Activated naive CD4-positive, alpha-beta T cell (primary cell): ENCODE results near the gene ADAM8.
"Not testable (repeated sequence)": the region's sequence is repeated elsewhere in the genome, so short reads cannot be mapped to it uniquely, and the experiment has no call there.

Source experiments
- DNase-seq, 4 experiments: peaks; one replicate each; lab custom pipeline; 2025; lab: John Stamatoyannopoulos, UW

ADAM8 gene

DNA sequence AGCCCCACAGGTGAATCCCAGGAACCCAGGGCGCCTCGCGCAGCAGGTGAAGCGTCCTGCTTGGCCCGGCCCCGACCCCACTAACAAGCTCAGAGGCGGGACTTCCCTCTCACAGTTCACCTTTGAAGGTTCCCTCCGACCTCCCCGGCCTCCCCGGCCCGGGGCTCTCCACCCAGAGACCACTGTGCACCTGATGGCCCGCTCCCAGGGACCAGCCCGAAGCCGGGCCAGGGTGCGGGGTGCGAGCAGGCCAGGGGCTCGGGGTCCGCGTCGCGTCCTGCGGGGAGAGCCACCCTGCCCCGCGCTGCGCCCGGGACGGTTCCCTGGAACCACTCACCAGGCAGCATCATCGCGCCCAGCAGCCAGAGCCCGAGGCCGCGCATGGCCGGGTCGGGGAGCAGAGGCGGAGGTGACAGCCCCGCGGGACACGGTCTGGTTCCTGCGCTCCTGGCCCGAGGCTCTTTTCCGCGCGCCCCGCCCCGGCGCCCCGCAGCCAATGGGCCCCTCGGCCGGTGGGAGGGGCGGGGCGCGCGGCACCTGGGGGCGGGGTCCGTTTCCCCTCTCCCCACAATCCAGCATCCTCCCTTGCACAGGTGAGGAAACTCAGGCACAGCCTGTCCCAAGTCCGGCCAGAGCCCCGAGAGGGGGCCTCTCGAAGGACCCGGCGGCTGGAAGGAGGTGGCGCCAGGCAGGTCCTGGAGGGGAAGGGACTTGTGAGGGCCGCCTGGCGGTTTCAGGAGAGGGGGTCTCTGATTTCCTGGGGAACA, at the start of gene ADAM8:
Gene ADAM8 (minus strand): TSS at position 434 of the 767 bp plus-strand sequence. CDS start 51 bp downstream, at position 383.
- DNase-seq = peak in 2 of 4 experiments; percentile 28 to 65

DNA sequence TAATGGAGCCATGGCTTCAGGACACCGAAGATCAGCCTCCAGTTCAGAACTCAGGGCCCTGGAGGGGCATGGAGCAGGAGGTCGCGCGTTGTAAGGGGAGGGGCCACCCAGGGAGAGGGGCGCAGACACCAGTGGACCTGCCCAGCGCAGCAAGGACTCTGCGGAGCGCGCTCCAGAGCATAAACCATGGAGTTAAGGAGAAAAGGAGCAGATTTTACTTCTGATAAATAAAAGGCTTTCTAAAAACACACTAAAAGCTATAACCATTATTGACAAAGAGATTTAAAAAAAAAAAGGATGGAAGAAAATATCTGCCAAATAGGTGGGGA, 49.5 kb upstream of the ADAM8 start:
- DNase-seq = no peak

DNA sequence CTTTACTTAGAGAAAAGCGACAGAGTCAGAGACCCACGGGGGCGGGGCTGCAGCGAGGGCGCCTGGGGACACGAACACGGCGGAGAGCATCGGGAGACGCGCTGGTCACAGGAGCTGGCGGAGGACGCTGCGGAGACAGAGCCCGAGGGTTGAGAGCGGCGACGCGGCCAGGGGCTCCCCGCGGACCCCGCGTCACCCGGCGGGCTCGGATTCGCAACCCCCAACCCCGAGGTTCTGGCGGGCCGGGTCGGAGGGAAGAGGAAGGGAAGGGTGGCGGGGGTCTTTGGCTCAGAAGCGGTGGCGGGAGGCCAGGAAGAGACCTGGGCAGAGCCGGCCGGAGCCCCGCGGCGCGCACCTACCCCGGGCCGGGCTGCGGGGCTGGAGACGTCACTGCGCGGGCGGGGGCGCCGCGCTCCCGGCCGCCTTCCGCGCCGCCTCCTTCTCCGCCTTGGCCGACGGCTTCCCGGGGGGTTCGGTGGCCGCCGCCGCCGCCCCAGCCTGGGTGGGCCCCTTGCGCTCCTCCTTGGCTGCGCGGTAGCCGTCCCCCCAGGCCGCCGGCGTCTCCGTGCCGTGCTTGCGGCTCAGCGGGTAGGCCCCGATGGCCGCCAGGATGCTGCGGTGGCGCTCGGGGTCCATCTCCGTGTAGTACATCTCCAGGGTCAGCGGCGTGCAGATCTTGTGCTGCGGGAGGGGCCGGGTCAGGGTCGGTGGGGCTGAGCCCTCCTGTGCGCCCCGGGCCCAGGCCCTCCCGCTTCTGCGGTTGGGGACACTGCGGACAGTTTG, 49.0 kb upstream of the ADAM8 start:
- DNase-seq = peak in 2 of 4 experiments; percentile 11 to 19

DNA sequence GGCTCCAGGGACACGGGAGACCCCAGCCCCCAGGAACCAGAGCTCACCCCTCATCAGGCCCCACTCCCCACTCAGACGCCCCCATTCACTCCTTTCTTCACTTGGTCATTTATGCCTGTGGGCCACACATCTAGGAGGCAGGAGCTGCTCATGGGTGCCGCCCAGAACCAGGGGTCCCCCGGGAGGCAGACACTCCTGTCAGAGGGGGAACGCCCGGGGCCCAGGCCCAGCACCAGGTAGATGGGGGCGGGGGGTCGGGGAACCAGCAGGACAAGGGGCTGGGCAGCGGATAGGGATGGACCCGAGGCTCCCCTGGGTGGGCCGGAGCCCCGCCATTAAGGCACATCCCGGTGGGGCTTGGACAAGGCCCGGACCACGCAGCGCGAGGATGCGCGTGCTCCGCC, 48.2 kb upstream of the ADAM8 start:
- DNase-seq = no peak

DNA sequence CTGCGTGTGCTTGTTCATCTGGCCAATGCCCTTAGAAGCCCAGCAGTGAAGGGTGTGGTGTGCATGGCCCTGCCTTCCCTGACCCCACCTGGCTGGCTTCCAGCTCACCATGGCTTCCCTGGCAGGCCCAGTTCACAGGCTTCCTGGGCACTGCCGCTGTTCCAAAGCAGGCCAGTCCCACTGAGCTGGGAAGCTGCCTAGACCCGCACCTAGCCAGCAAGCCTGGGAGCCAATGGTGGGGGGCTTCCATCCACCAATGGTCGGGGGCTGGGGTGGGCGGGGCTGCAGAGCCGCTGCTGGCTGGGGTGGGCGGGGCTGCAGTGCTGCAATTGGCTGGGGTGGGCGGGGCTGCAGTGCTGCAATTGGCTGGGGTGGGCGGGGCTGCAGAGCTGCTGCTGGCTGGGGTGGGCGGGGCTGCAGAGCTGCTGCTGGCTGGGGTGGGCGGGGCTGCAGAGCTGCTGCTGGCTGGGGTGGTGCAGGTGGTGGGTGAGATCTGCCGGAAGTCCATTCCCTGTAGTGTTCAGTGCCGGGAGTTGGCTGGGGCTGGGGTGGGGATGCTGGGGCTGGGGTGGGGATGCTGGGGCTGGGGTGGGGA, 47.6 kb upstream of the ADAM8 start:
- peak in 2 of 4 experiments; percentile 38 to 60 for DNase-seq

DNA sequence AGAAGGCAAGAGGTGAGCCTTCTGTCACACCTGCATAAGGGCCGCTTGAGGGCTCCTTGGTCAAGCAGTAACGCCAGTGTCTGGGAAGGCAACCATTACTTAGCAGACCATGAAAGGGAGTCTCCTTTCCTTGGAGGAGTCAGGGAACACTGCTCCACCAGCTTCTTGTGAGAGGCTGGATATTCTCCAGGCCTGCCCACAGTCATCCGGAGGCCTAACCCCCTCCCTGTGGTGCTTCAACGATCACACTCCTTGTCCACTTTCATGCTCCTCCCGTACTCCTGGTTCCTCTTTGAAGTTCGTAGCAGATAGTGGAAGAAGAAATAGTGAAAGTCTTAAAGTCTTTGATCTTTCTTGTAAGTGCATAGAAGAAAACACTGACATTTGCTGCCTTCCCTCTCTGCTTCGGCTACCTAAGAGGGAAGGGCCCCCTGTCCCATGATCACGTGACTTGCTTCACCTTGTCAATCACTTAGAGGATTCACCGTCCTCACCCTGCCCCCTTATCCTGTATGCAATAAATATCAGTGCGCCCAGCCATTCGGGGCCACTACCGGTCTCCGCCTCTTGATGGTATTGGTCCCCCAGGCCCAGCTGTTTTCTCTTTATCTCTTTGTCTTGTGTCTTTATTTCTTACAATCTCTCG, 45.5 kb upstream of the ADAM8 start:
- not testable (repeated sequence) for DNase-seq

DNA sequence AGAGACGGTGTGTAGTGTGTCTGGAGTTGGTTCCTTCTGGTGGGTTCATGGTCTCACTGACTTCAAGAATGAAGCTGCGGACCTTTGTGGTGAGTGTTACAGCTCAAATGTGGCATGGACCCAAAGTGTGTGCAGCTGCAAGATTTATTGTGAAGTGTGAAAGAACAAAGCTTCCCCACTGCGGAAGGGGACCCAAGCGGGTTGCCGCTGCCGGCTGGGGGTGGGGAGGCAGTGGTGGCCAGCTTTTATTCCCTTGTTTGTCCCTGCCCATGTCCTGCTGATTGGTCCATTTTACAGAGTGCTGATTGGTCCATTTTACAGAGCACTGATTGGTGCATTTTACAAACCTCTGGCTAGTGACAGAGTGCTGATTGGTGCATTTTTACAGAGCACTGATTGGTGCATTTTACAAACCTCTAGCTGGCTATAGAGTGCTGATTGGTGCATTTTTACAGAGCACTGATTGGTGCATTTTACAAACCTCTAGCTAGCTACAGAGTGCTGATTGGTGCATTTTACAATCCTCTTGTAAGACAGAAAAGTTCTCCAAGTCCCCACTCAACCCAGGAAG, 44.3 kb upstream of the ADAM8 start:
- not testable (repeated sequence) for DNase-seq

DNA sequence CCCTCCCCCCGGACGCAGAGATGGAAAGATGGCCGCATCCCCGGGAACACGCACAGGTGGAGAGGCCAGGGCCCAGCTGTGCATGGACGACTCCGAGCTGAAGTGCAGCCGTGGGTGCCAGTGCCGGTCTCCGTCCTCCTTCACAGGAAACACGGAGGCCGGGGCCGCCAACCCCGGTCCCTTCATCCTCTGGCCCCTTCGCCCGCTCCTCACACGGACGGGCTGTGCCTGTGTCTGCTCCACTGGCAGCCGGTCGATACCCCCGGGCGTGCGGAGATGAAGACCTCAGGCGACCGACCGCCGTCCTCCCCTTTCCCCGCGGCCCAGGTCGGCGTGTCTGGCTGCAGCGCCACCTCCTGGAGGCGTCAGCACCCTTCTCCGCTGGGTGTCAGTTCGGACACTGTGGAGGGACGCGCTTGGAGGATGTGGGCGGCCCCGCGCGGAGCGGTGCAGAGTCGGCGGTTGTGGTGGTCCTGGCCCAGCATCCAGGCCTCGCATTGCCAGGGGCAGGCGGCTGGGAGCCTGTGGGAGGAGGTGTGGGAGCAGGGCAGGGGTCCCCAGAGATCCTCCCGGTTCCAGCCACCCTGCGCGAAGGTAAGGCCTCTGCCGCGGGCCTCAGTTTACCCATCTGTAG, 41.9 kb upstream of the ADAM8 start:
- peak; percentile 29 to 63 (median 42) for DNase-seq

DNA sequence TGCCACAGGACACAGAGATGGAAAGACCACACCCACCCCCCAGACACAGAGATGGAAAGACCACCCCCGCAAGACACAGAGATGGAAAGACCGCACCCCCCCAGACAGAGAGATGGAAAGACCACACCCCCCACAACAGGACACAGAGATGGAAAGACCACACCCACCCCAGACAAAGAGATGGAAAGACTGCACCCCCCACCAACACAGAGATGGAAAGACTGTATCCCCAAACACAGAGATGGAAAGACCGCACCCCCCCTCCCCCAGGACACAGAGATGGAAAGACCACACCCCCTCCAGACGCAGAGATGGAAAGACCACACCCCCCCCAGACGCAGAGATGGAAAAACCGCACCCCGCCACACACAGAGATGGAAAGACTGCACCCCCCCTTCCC, 40.1 kb upstream of the ADAM8 start:
- DNase-seq = no peak

DNA sequence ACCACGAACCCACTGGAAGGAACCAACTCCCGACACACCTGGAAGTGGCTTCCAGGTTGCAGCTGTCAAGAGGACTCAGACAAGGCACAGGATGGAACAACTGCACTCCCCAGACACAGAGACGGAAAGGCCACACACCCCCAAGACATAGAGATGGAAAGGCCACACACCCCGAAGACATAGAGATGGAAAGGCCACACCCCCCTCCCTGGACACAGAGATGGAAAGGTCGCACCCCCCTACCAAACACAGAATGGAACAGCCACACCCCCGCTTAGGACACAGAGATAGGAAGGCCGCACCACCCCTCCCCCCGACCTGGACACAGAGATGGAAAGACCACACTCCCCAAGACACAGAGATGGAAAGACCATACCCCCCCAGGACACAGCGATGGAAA, 39.6 kb upstream of the ADAM8 start:
- no peak for DNase-seq

DNA sequence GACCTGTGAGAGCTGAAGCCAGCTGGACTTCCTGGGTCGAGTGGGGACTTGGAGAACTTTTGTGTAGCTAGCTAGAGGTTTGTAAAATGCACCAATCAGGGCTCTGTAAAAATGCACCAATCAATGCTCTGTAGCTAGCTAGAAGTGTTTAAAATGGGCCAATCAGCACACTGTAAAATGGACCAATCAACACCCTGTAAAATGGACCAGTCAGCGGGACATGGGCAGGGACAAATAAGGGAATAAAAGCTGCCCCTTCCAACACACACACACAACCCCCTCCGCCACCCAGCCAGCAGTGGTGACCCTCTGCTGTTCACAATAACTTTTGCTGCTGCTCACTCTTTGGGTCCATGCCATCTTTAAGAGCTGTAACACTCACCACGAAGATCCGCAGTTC, 39.2 kb upstream of the ADAM8 start:
- DNase-seq = no peak

DNA sequence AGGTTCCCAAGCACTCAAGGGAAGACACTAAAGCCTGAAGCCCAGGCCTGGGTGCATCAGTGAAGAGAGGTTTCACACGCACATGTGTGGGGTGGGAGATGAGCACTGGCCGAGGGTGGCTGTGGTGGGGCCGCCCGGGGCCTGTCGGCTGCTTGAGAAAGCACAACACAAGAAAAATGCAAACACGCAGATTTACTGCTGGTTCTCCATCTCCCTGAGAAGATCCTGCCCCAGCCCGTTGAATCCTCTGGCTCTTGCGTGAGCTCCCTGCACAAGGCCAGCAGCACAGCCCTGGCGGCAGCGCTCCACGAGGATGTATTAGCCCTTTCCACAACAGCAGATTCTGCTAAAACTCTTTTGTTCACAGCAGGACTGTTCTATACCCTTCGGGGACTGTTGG, 38.2 kb upstream of the ADAM8 start:
- no peak for DNase-seq

DNA sequence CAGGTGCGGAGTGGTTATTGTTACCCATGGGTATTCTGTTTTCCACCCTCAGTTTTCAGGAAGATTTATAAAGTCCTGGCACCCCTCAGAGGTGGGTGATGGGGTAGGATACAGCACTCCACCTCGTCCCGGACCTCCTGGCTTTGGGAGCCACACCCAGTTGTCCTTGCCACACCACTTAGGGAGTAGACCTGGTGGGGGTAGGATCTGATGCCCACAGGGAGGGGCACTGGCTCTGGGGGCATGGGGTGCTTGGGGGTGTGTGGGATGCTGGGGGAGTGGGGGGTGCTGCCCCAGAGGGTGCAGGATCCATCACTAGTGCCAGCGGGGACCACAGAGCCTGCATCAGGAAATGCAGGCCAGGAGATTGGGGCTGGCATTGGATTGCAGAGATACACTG, 36.5 kb upstream of the ADAM8 start:
- no peak for DNase-seq

DNA sequence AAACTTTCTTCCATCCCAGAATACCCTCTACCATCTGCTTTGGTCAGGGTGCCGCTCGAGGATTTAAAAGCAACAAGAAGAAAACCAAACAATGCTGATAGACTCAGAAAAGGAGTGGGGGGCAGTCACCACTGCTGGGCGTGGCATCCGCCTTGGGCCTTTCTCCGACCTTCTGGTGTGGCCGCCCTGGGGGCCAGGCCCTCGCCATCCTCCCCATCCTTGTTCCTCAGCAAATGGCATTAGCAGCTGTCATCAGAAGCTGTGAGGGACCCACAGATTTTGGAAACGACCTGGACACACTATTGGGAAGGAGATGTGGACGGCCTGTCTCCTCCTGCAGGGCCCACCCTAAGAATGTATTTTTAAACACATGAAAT, 36.1 kb upstream of the ADAM8 start:
- no peak for DNase-seq

DNA sequence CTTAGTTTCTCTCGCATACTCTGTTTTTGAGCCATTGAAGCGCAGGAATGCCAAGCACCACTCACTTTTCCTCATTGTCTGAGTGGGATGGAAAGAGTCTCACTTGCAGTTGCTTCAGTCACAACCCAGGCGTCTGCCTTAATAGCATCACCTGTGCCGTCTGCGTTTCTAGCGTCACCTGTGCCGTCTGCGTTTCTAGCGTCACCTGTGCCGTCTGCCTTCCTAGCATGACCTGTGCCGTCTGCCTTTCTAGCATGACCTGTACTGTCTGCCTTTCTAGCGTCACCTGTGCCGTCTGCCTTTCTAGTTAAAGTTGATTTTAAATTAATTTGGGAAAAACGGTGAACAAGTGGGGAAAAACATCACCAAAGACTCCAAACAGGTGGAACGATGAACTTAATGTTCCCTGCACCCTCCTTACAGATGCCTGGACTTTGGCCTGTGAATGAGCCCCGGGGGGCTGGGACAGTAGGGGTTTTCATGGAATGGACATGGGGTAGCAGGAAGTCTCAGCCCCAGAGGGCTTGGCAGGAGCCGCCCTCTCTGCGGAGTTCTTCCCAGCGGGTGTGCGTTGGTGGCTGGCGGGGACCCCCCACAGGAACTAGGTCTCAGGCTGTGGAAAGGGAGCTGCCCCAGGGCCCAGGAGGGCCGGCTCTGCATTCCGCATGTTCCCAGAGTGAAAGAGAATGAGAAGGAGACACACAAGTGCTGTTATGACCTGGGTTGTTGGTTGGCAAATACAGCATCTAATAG, 35.5 kb upstream of the ADAM8 start:
- no peak for DNase-seq

DNA sequence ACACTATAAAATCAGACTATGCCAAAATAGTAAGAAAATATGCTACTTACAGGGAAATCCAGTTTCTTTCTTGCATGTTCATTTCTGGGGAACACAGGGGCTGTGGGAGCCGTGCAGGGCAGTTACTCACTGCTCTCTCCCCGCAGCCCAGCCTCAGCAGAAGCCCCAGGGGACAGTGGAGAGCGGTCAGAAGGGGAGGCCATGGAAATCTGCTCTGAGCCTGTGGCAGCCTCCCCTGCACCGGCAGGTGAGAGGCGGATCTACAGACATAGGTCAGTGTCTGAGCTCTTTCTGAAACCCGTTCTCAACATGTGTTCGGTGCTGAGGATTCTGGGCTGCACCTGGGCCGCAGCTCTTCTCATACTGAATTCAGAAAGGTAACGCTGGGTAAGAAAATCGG, 34.9 kb upstream of the ADAM8 start:
- DNase-seq = no peak

DNA sequence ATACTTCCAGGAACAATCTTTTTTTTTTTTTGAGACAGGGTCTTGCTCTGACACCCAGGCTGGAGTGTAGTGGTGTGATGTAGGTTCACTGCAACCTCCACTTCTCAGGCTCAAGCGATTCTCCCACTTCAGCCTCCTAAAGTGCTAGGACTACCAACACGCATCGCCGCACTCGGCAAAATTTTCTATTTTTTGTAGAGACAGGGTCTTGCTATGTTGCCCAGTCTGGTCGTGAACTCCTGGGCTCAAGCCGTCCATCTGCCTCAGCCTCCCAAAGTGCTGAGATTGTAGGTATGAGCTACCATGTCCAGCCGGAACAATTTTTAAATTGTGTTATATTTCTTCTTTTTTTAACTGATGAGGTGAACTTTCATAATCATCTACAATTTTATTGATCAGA, 34.1 kb upstream of the ADAM8 start:
- DNase-seq = no peak

DNA sequence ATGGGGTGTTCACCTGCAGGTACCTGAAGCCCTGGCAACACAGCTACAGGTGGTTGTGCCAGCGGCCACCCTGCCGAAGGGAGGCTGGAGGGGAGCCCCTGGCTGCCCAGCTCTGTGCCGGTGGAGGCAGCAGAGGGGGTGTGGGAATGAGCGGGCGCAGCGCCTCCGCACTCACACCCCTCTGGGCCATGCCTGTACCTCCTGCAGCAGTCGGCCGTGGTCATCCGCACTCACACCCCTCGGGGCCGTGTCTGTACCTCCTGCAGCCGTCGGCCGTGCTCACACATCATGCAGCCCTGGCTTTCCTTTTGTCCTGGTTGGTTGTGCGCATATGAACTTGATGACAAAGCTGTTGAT, 33.7 kb upstream of the ADAM8 start:
- DNase-seq = no peak

DNA sequence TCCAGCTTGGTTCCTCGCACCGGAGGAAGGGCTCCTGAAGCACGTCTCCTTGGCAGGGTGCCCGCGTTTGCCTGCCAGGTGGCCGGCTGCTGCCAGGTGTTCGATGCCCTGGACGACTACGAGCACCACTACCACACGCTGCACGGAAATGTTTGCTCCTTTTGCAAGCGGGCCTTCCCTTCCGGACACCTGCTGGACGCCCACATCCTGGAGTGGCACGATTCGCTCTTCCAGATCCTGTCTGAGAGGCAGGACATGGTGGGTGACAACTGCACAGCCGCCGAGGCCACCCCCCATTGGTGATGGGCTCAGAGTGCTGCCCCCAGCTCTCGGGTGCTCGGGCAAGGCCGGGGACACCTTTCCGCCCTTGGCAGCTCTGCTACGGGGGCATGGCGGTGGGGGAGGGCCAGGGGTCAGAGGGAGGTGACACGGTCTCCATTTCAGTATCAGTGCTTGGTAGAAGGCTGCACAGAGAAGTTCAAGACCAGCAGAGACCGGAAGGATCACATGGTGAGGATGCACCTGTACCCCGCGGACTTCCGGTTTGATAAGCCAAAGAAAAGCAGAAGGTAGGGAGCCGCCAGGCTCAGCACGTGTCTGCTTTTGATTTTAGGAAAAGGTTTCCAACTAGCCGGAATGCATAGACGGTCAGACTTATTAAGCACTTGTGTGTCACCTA, 33.2 kb upstream of the ADAM8 start:
- DNase-seq = no peak

DNA sequence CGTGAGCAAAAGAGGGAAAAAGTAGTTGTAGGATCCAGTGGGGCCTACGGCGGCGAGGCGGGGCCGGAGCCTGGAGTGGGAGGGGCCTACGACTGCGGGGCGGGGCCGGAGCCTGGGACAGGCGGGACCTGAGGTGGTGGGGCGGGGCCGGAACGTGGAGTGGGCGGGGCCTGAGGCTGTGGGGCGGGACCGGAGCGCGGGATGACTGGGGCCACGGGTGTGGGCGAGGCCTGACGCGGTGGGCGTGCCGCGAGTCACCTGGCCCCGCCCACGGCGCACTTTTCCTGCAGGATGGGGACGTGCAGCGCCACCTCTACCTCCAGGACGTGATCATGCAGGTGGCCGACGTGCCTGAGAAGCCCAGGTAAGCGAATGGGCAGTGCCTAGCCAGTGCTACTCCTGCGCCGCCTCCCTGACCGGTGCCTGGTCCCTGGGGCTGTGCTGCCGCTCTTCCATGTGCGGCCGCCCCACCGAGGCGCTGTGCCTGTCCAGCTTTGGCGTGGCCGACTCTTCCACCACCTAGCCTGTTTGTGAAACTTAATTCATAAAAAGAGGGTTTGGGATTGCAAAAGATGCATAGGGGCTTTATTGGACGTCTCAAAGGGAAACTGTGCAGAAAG, 32.5 kb upstream of the ADAM8 start:
- peak; percentile 91 to 97 (median 93) for DNase-seq
